GM18499 (cell line): ENCODE results near the gene RANBP10.
"Not testable (repeated sequence)": the region's sequence is repeated elsewhere in the genome, so short reads cannot be mapped to it uniquely, and the experiment has no call there.

Experiments
- ATAC-seq: cut with Tn5 transposase; IDR thresholded peaks from one replicate; pipeline ENCODE4 v1.9.1; 2021; ENCODE audit warnings: moderate number of reproducible peaks; ENCODE audit not compliant: insufficient read depth, unreplicated experiment

The RANBP10 gene

GRCh38 chr16:67719778-67720144, 86.6 kb downstream of the RANBP10 start:
- no peak for ATAC-seq

DNA sequence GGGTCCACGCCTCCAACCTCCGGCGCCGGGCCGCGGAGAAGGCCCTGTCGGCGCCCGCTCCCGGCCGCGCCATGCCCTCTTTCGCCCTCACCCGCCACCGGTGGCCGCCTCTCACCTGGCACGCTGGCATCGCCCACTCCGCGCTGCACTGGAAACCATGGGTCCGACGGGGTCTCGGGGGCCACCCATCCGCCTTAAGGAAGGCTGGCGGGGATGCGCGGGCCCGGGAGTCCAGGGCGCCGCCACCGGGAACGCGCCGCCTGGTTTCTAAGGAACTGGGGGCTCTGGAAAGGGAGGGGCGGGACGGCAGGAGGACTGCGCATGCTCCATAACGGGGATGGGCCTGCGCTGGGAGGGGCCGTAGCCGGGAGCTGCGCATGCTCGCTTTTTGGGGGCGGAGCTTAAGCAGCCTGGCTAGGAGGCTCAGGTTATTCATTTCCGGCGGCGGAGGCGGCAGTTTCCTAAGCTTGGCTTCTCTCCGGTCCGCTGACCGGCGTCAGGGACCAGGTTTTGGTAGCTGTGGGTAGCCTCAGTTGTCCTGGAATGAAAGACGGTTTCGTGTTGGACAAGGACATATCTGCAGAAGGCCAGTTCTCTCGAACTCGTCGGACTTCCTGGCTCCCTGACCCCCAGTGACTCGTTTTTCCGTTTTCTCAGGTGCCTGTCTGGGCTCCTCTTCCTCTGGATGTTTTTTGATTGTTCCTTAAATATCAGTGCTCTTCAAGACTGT, 87.1 kb downstream of the RANBP10 start, which contains the start of gene GFOD2:
TSS of gene GFOD2 (minus strand) at position 269 of the 730 bp plus-strand sequence. CDS start 33,601 bp downstream, outside the sequence.
- ATAC-seq = peak; percentile 69

DNA sequence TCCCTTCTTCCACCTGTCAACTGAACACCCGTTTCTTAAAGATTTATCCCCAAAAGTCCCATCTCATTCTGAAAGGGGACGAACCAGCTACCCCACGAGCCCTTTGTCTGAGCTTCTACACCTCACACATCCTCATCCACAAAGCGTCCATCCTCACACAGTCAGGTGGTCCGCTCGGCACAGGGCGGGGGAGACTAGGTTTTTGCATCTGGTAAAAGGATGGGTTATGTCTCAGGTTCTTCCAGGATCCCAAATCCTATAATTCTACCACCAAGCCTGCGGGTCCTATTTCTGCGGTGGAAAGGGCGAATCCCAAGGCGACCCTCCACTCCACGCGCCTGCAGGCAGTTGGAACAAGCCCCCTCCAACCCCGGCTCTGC, 87.7 kb downstream of the RANBP10 start:
- no peak for ATAC-seq

DNA sequence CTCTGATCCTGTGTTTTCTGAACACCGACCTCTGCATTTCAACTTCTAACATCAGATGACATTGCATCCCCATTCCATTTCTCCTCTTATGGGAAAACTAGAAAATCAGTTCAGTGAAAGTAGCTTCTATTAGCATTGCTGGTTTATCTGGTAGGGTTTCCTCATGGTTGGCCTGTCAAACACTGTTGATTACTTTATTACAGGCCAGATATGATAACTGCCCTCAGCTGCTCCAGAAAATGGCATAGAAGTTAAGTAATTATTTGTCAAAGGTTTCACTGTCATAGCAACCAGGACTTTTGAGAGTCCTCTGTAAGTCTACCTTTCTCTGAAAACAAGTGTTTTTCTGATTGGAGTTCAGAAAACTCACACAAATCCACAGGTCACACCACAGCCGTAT, 90.3 kb downstream of the RANBP10 start:
- no peak for ATAC-seq

DNA sequence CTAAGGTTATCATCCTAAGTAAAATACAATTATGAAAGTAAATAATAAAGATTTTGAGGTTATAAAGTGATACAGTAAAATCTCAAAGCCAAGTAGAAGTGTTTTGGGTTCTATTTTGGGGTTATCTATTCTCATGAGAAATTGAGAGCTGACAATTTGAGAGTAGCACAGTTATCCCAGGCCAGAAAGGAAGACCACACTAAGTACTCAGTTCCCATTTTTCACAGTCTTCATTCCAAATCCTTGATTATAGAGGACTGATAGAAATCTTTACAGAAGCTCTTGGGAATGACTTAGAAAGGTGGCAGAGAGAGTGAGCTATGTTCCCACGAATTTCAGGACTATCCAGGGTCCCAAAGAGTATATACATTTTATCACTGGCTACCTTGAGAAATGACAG, 91.8 kb downstream of the RANBP10 start:
- ATAC-seq = no peak

DNA sequence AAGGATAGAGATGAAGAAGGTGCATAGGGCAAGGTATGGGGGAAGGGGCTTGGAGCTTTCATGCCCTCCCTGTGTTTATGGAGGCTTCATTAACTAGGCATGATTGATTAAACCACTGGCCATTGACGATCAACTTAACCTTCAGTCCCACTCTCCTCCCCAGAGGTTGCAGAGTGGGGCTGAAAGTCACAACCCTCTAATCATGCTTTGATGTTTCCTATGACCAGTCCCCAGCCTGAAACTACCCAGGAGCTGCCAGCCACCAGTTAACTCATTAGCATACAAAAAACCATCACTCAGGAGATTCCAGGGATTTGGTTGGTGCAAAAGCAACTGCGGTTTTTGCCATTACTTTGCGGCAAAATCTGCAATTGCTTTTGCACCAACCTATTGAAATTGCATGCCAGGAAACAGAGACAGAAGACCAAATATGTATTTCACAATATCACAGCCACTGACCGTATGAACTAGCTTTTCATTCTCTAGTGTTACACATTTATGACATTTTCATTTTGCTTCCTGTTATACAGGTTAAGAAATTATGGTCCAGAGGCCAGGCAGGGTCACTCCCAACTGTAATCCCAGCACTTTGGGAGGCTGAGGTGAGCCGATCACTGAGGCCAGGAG, 92.6 kb downstream of the RANBP10 start:
- ATAC-seq = no peak

DNA sequence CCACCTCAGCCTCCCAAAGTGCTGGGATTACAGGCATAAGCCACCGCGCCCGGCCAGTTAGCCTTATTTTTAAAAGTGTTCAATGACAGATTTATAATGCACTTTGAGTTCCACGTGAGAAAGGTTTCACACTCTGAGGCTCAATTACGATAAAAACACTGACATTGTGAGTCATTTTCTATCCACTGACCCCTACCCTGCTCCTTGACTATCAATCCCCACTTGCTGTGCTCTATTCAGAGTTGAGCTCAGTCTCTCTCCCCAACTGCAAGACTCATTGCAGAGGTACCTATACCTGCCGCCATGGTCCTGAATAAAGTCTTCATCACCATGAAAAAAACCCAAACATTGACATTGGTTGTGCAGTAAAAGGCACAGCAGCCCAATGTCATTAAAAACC, 95.8 kb downstream of the RANBP10 start:
- no peak for ATAC-seq

DNA sequence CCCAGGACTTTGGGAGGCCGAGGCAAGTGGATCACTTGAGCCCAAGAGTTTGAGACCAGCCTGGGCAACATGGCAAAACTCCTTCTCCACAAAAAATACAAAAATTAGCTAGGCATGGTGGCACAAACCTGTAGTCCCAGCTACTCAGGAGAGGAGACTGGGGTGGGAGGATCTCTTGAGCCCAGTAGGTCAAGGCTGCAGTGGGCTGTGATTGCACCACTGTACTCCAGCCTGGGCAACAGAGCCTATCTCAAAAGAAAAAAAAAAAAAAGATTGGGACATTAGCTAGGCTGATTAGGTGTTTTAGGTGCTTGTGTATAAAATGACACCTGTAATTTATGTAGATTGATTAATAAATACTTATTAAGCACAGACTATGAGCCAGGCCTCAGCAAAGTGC, 97.3 kb downstream of the RANBP10 start:
- no peak for ATAC-seq

DNA sequence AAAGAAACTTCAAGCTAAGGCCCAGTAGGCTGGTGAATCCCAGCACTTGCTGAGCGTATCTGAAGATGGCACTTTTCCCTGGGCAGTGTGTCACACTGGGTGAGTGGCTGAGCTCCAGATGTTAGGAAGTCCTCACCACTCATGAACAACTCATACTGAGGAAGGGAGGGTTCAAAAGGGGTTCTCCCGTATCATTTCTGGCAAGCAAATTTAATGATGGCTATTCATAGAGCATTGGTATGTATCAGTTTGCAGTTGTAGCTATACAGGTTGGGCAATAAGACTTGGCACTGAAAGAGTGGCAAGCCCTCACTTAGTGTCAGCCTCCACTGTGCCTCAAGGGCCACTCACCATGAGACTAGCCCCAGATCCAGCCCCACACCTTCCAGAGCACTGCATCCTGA, 98.0 kb downstream of the RANBP10 start:
- no peak for ATAC-seq

DNA sequence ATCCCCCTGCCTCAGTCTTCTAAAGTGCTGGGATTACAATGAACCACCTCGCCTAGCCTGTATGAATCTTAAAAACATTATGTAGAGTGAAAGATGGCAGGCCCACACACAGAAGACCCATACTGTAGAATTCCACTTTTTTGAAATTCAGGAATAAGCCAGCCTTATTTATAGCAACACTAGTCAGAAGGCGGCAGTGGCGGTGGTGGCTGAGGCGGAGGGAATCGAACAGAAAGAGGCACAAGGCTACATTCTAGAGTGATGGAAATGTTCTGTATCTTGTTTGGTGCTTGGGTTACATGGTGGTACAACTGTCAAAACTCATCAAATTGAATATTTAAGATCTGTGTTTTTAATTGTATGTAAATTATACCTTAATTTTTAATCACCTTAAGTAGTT, 98.6 kb downstream of the RANBP10 start:
- no peak for ATAC-seq

- ATAC-seq = no peak
Observed at GRCh38 chr16:67707210-67707609, 99.2 kb downstream of the RANBP10 start.

DNA sequence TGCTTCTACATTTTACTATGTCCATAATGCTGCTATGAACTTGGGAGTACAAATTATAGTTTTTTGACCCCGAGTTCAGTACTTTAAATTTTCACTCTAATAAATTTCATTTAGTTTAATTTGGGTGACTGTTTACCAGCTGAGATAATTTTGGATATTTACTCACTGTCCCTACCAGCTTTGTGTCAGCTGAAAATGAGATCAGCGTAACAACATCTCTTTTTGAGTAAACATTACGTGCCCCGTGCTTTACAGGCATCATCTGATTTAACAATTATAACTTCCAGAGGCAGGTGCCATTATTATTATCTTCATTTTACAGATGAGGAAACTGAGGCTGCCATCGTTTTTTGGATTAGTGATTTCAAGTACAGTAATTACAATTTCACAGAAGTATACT, 102.2 kb downstream of the RANBP10 start:
- no peak for ATAC-seq

GRCh38 chr16:67703626-67704025, 102.7 kb downstream of the RANBP10 start:
- ATAC-seq = no peak

DNA sequence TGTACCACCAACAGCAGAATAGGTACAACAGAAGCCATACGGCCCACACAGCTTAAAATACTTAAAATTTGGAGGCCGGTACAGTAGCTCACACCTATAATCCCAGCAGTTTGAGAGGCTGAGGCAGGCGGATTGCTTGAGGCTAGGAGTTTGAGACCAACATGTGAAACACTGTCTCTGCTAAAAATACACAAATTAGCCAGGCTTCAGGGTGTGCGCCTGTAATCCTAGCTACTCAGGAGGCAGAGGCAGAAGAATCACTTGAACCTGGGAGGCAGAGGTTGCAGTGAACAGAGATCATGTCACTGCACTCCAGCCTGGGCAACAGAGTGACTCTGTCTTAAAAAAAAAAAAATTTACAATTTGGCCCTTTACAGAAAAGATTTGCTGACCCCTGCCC, 104.2 kb downstream of the RANBP10 start:
- ATAC-seq = no peak

- ATAC-seq = no peak
Observed at GRCh38 chr16:67701420-67701819, 104.9 kb downstream of the RANBP10 start.

DNA sequence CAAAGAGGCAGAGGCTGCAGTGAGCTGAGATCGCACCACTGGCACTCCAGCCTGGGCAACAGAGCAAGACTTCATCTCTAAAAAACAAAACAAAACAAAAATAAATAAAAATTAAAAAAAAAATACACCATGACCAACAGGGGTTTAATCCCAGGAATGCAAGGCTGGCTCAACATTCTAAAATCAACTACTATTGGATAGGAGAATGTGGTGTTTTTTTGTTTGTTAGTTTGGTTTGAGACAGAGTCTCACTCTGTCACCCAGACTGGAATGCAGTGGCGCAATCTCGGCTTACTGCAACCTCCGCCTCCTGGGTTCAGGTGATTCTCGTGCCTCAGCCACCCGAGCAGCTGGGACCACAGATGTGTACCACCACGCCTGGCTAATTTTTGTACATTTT, 107.1 kb downstream of the RANBP10 start:
- no peak for ATAC-seq

GRCh38 chr16:67697422-67698185, 108.8 kb downstream of the RANBP10 start:
- ATAC-seq = no peak

GRCh38 chr16:67694611-67695010, 111.7 kb downstream of the RANBP10 start:
- no peak for ATAC-seq

- not testable (repeated sequence) for ATAC-seq
Observed at GRCh38 chr16:67693517-67694285, 112.7 kb downstream of the RANBP10 start.

- ATAC-seq = no peak
Observed at GRCh38 chr16:67685388-67686112, 120.8 kb downstream of the RANBP10 start.
